ENCODE data around the gene CACNA2D1. TPM values are rescaled to one million over a fixed set of nuclear protein-coding genes. Genes with fewer than 3 reads are reported as not detected.

The CACNA2D1 gene
- total and polyA plus RNA-seq, 9 of the 15 experiments (the other 6 are each of a cell fraction or from before 2014, with no cell fraction given) = 0.49 TPM; not detected in 8

- H3K4me1 ChIP-seq (replicated peaks in 1 of 2; ENCODE audit: control insufficient read depth in 2 of 2, insufficient read depth in 2 of 2, low read length in 2 of 2) = no peaks in the 10 kb centered on the region
- H3K4me2 ChIP-seq (ENCODE audit: insufficient read depth, low read length) = no peak overlapping the region
- intact Hi-C loops (cut with micrococcal nuclease) (no loop called here), in situ Hi-C loops (cut with MboI) (no loop called here)
- no peak for TF ChIP-seq RAD21 (CRISPR knock-in tag; conservative IDR thresholded peaks at IDR 0.05 in 1 of 2, IDR thresholded peaks at IDR 0.05 in 1 of 2)
- TF ChIP-seq ZNF511 (CRISPR knock-in tag; IDR thresholded peaks at IDR 0.05) = no peak
- TF ChIP-seq ZNF121 (CRISPR knock-in tag; conservative IDR thresholded peaks at IDR 0.05) = no peak
- H3K9ac ChIP-seq (ENCODE audit: insufficient read depth in 1 of 2, low read depth in 2 of 2, low read length in 2 of 2) = no peak overlapping the region
- POLR2A ChIA-PET = interaction anchor here (0.5 kb wide), 1 partner anchor 467 kb away, joined by 3 read pairs; no protein-coding TSS in a partner anchor
- CTCF ChIA-PET (ENCODE audit: low intra/inter-chr PET ratio) = no interaction called here
- no peaks in the 10 kb centered on the region for H3K9me3 ChIP-seq (replicated peaks; ENCODE audit: control insufficient read depth, insufficient read depth, low read depth, low read length)
- H3K9me1 ChIP-seq (ENCODE audit: control insufficient read depth, insufficient read depth, low read length) = no peaks in the 10 kb centered on the region
- DNase-seq (ENCODE audit: extremely low read depth in 1 of 4, low spot score in 3 of 4) (no peak), ATAC-seq (no peak), FAIRE-seq (no peak)
- no peaks in the 10 kb centered on the region for H3K79me2 ChIP-seq (ENCODE audit: control insufficient read depth, insufficient read depth, low read length)
- WGBS (ENCODE audit: insufficient coverage, low coverage, missing lambda C conversion rate) = 0% methylated on average over 1 of the region's 1 CpG
- H2AFZ ChIP-seq (ENCODE audit: low read depth, low read length) = no peak overlapping the region
- no peaks in the 10 kb centered on the region for H3K36me3 ChIP-seq (ENCODE audit: control insufficient read depth, insufficient read depth, low read length)
- H3K27ac ChIP-seq (ENCODE audit: extremely low read depth, low read depth, low read length) = no peak overlapping the region
- H3K27me3 ChIP-seq (ENCODE audit: control insufficient read depth in 2 of 2, insufficient read depth in 2 of 2, low read length in 2 of 2) = no peaks in the 10 kb centered on the region
- no peaks in the 10 kb centered on the region for H4K20me1 ChIP-seq (replicated peaks; ENCODE audit: control insufficient read depth, insufficient read depth, low read length)
- H3K4me3 ChIP-seq = no peak overlapping the region
- no TSS peak for BruUV-seq (replicated peaks)
Measured at GRCh38 chr7:82347808-82348207, 95.8 kb downstream of the CACNA2D1 start.

- in situ Hi-C loops (cut with MboI) (no loop called here), intact Hi-C loops (cut with micrococcal nuclease) (no loop called here)
- H3K9me3 ChIP-seq (replicated peaks; ENCODE audit: control insufficient read depth, insufficient read depth, low read depth, low read length) = no peaks in the 10 kb centered on the region
- TF ChIP-seq TOE1 (IDR thresholded peaks at IDR 0.05; ENCODE audit: borderline replicate concordance) = no peak
- TF ChIP-seq TOE1 (CRISPR knock-in tag; IDR thresholded peaks at IDR 0.05; ENCODE audit: borderline replicate concordance, low read depth) = no peak
- TF ChIP-seq ARID1B (IDR thresholded peaks at IDR 0.05) = no peak
- TF ChIP-seq SRSF9 (IDR thresholded peaks at IDR 0.05; ENCODE audit: borderline replicate concordance, low read depth, low read length) = no peak
- TF ChIP-seq ZNF324 (CRISPR knock-in tag; IDR thresholded peaks at IDR 0.05) = no peak
- TF ChIP-seq FOXP1 (CRISPR knock-in tag; IDR thresholded peaks at IDR 0.05) = no peak
- no peak for TF ChIP-seq YY1 (IDR thresholded peaks at IDR 0.05; ENCODE audit: borderline replicate concordance in 1 of 3, control insufficient read depth in 1 of 3, extremely low read depth in 1 of 3, insufficient read depth in 3 of 3, insufficient read length in 1 of 3, insufficient replicate concordance in 2 of 3, low read depth in 1 of 3, low read length in 2 of 3)
- TF ChIP-seq ZNF3 (CRISPR knock-in tag; IDR thresholded peaks at IDR 0.05) = no peak
- TF ChIP-seq RUNX1 (IDR thresholded peaks at IDR 0.05; ENCODE audit: low read depth) = no peak
- no peak for TF ChIP-seq PURB (CRISPR knock-in tag; IDR thresholded peaks at IDR 0.05; ENCODE audit: low read depth)
- FAIRE-seq (no peak), ATAC-seq (no peak), DNase-seq (ENCODE audit: extremely low read depth in 1 of 4, low spot score in 3 of 4) (no peak)
- ChIA-PET CTCF (ENCODE audit: low intra/inter-chr PET ratio) (no interaction called here), POLR2A (interaction anchor here (0.6 kb wide), 1 partner anchor 298 kb away, joined by 3 read pairs; no protein-coding TSS in a partner anchor)
- no peak overlapping the region for H3K4me2 ChIP-seq (ENCODE audit: insufficient read depth, low read length)
- no peak overlapping the region for H2AFZ ChIP-seq (ENCODE audit: low read depth, low read length)
- no peak overlapping the region for H3K9ac ChIP-seq (ENCODE audit: insufficient read depth in 1 of 2, low read depth in 2 of 2, low read length in 2 of 2)
- H3K9me1 ChIP-seq (ENCODE audit: control insufficient read depth, insufficient read depth, low read length) = no peaks in the 10 kb centered on the region
- H3K4me1 ChIP-seq (replicated peaks in 1 of 2; ENCODE audit: control insufficient read depth in 2 of 2, insufficient read depth in 2 of 2, low read length in 2 of 2) = no peaks in the 10 kb centered on the region
- BruUV-seq (replicated peaks) = no TSS peak
- H3K27ac ChIP-seq (ENCODE audit: extremely low read depth, low read depth, low read length) = no peak overlapping the region
- no peaks in the 10 kb centered on the region for H3K27me3 ChIP-seq (ENCODE audit: control insufficient read depth in 2 of 2, insufficient read depth in 2 of 2, low read length in 2 of 2)
- H3K36me3 ChIP-seq (ENCODE audit: control insufficient read depth, insufficient read depth, low read length) = no peaks in the 10 kb centered on the region
- H3K79me2 ChIP-seq (ENCODE audit: control insufficient read depth, insufficient read depth, low read length) = no peaks in the 10 kb centered on the region
- H4K20me1 ChIP-seq (replicated peaks; ENCODE audit: control insufficient read depth, insufficient read depth, low read length) = no peaks in the 10 kb centered on the region
- H3K4me3 ChIP-seq = no peak overlapping the region
Measured at GRCh38 chr7:82345886-82346285, 97.7 kb downstream of the CACNA2D1 start.

All from K562 (cell line).